IMR-90 (cell line): ENCODE data around the gene STIM1. TPM values are rescaled to one million over a fixed set of nuclear protein-coding genes. Genes with fewer than 3 reads are reported as not detected.

Source experiments
- ATAC-seq: fragments of 200-7000 bp; cut with Tn5 transposase; 2 replicates; pipeline ENCODE4 v1.9.1; 2020; ENCODE audit warnings: low read depth, mild to moderate bottlenecking, moderate library complexity
- BruUV-seq: library from RNA; stranded (reverse); fragments of 400-500 nt; replicated peaks from 2 replicates; lab custom pipeline; 2021; lab: Mats Ljungman, UMichigan
- CTCF ChIA-PET: fragments of 300-600 bp; formaldehyde crosslinking; extraction: SDS; loops from one replicate; lab custom pipeline; 2021; ENCODE audit warnings: antibody characterized with exemption; lab: Yijun Ruan, JAX
- POLR2A ChIA-PET: fragments of 300-600 bp; sonication (Branson Sonifier 250); formaldehyde crosslinking; loops from one replicate; lab custom pipeline; 2022; ENCODE audit warnings: antibody characterized with exemption; ENCODE audit not compliant: unreplicated experiment; lab: Charles Lee
- DNase-seq: peaks from one replicate; pipeline ENCODE4 v3.0.0; 2013
- H2AFZ ChIP-seq: replicated peaks from 2 replicates; pipeline ENCODE3; 2013; ENCODE audit warnings: low read length, mild to moderate bottlenecking; ENCODE audit not compliant: poor library complexity
- H2AK5ac ChIP-seq: 2 replicates; pipeline ENCODE4 v1.6.1; 2013; ENCODE audit warnings: low read depth, low read length, inconsistent platforms
- H2AK9ac ChIP-seq: replicated peaks from 2 replicates; pipeline ENCODE3; 2013; ENCODE audit warnings: mild to moderate bottlenecking, low read depth, low read length, moderate library complexity; ENCODE audit not compliant: poor library complexity
- H2BK120ac ChIP-seq: 2 replicates; pipeline ENCODE4 v1.6.1; 2013; ENCODE audit warnings: low read depth, low read length, inconsistent platforms
- H2BK15ac ChIP-seq: 3 replicates; pipeline ENCODE4 v1.6.1; 2013; ENCODE audit warnings: low read depth, low read length, inconsistent platforms
- H2BK20ac ChIP-seq: 2 replicates; pipeline ENCODE4 v1.6.1; 2013; ENCODE audit warnings: low read depth, mild to moderate bottlenecking, inconsistent platforms, low read length, moderate library complexity
- H2BK5ac ChIP-seq: 2 replicates; pipeline ENCODE4 v1.6.1; 2013; ENCODE audit warnings: mild to moderate bottlenecking, low read depth, low read length, inconsistent platforms; ENCODE audit not compliant: poor library complexity, severe bottlenecking
- H3K14ac ChIP-seq: replicated peaks from 2 replicates; pipeline ENCODE4 v1.6.1; 2013; ENCODE audit warnings: low read depth, low read length, inconsistent platforms
- H3K18ac ChIP-seq: 2 replicates; pipeline ENCODE4 v1.6.1; 2013; ENCODE audit warnings: low read depth, low read length, control low read depth
- H3K23ac ChIP-seq: 2 replicates; pipeline ENCODE4 v1.6.1; 2013; ENCODE audit warnings: low read depth, low read length, inconsistent platforms
- H3K27ac ChIP-seq: 2 replicates; pipeline ENCODE4 v1.5.1; 2013; ENCODE audit warnings: mild to moderate bottlenecking, control low read depth, low read length; ENCODE audit not compliant: insufficient read depth
- H3K27me3 ChIP-seq: 2 replicates; pipeline ENCODE4 v1.6.1; 2013; ENCODE audit warnings: low read length; ENCODE audit not compliant: control insufficient read depth, insufficient read depth
- H3K36me3 ChIP-seq: 2 replicates; pipeline ENCODE4 v1.6.1; 2013; ENCODE audit warnings: low read length, mixed read lengths; ENCODE audit not compliant: control insufficient read depth, insufficient read depth
- H3K4ac ChIP-seq: 2 replicates; pipeline ENCODE4 v1.6.1; 2013; ENCODE audit warnings: low read depth, low read length, inconsistent platforms
- H3K4me1 ChIP-seq: 2 replicates; pipeline ENCODE4 v1.6.1; 2013; ENCODE audit warnings: low read length, mixed read lengths; ENCODE audit not compliant: control insufficient read depth, insufficient read depth
- H3K4me2 ChIP-seq: 2 replicates; pipeline ENCODE4 v1.6.1; 2013; ENCODE audit warnings: low read depth, mild to moderate bottlenecking, control low read depth, low read length, moderate library complexity
- H3K4me3 ChIP-seq: 2 replicates; pipeline ENCODE4 v1.5.1; 2013; ENCODE audit warnings: low read depth, mild to moderate bottlenecking, control low read depth, low read length, moderate library complexity; ENCODE audit not compliant: insufficient read depth
- H3K56ac ChIP-seq: 2 replicates; pipeline ENCODE4 v1.6.1; 2013; ENCODE audit warnings: low read length, inconsistent platforms; ENCODE audit not compliant: insufficient read depth; ENCODE audit errors: extremely low read depth
- H3K79me1 ChIP-seq, 2 experiments: 2 replicates each; pipeline ENCODE4 v1.6.1; 2013; ENCODE audit warnings: low read length in 2 of 2, inconsistent platforms in 1 of 2, low read depth in 1 of 2
- H3K9ac ChIP-seq: 2 replicates; pipeline ENCODE4 v1.6.1; 2013; ENCODE audit warnings: low read depth, low read length, control low read depth
- H3K9me1 ChIP-seq: 2 replicates; pipeline ENCODE4 v1.6.1; 2013; ENCODE audit warnings: low read length, inconsistent platforms; ENCODE audit not compliant: insufficient read depth
- H3K9me3 ChIP-seq: 2 replicates; pipeline ENCODE4 v1.6.1; 2013; ENCODE audit warnings: low read length; ENCODE audit not compliant: control insufficient read depth, insufficient read depth
- H4K20me1 ChIP-seq: 2 replicates; pipeline ENCODE4 v1.6.1; 2013; ENCODE audit warnings: low read length, inconsistent platforms; ENCODE audit not compliant: insufficient read depth
- H4K5ac ChIP-seq: 2 replicates; pipeline ENCODE4 v1.6.1; 2013; ENCODE audit warnings: mild to moderate bottlenecking, low read depth, low read length, control low read depth
- H4K8ac ChIP-seq, 2 experiments: 2 replicates each; pipeline ENCODE4 v1.6.1; 2013; ENCODE audit warnings: low read depth in 2 of 2, low read length in 2 of 2, control low read depth in 1 of 2, inconsistent platforms in 1 of 2
- H4K91ac ChIP-seq: 2 replicates; pipeline ENCODE4 v1.6.1; 2013; ENCODE audit warnings: low read depth, low read length, inconsistent platforms; ENCODE audit not compliant: insufficient read depth
- BHLHE40 ChIP-seq: fragments of 150-350 bp; IDR thresholded peaks from 2 replicates; pipeline ENCODE4 v1.6.1; 2016; ENCODE audit warnings: mild to moderate bottlenecking, low read depth, low read length
- CEBPB ChIP-seq: IDR thresholded peaks from 2 replicates; pipeline ENCODE4 v1.6.1; 2012; ENCODE audit warnings: low read depth, low read length, improper control_type of control experiment
- CHD1 ChIP-seq: IDR thresholded peaks from 2 replicates; pipeline ENCODE4 v1.6.1; 2012; ENCODE audit warnings: low read depth, low read length, improper control_type of control experiment
- ELK1 ChIP-seq: fragments of 150-350 bp; IDR thresholded peaks from 2 replicates; pipeline ENCODE4 v1.6.1; 2016; ENCODE audit warnings: low read depth, mild to moderate bottlenecking, low read length, moderate library complexity, borderline replicate concordance
- MAFK ChIP-seq: IDR thresholded peaks from 2 replicates; pipeline ENCODE4 v1.6.1; 2012; ENCODE audit warnings: low read depth, low read length, improper control_type of control experiment
- MXI1 ChIP-seq: IDR thresholded peaks from 2 replicates; pipeline ENCODE4 v1.6.1; 2012; ENCODE audit warnings: low read depth, mild to moderate bottlenecking, low read length, moderate library complexity, borderline replicate concordance
- NFE2L2 ChIP-seq: fragments of 150-350 bp; IDR thresholded peaks from 2 replicates; pipeline ENCODE4 v1.6.1; 2016; ENCODE audit warnings: low read depth, mild to moderate bottlenecking, low read length
- RCOR1 ChIP-seq: IDR thresholded peaks from 2 replicates; pipeline ENCODE4 v1.6.1; 2012; ENCODE audit warnings: mild to moderate bottlenecking, low read length, improper control_type of control experiment; ENCODE audit not compliant: insufficient replicate concordance
- RFX5 ChIP-seq: IDR thresholded peaks from 2 replicates; pipeline ENCODE4 v1.8.0; 2012; ENCODE audit warnings: low read depth, mild to moderate bottlenecking, low read length, moderate library complexity
- SMC3 ChIP-seq: fragments of 150-350 bp; IDR thresholded peaks from 2 replicates; pipeline ENCODE4 v1.6.1; 2016; ENCODE audit warnings: low read depth, mild to moderate bottlenecking, antibody characterized with exemption, low read length, moderate library complexity
- WGBS, 2 experiments: methylation state at CpG; one replicate each; pipeline versions ENCODE4 v1.1.5 to v1.1.7; 2013; ENCODE audit warnings: missing lambda C conversion rate in 2 of 2; ENCODE audit not compliant: insufficient read length in 1 of 2; ENCODE audit errors: extremely low coverage in 2 of 2; 5-methylcytosine and 5-hydroxymethylcytosine counted together
- dilution Hi-C: fragments of 300-500 bp; cut with HindIII; formaldehyde crosslinking; loops from one replicate; pipeline ENCODE4 v1.14.3; 2018; ENCODE audit warnings: low sequenced_read_pairs; ENCODE audit not compliant: unreplicated experiment
- in situ Hi-C: fragments of 300-500 bp; cut with MboI; formaldehyde crosslinking; loops from 3 replicates; pipeline ENCODE4 v1.14.3; 2019; ENCODE audit warnings: low sequenced_read_pairs, inconsistent platforms, mixed read lengths
- intact Hi-C: fragments of 100-400 bp; cut with micrococcal nuclease; formaldehyde crosslinking; loops from 2 replicates; pipeline ENCODE4 v1.10.0; 2022
- polyA plus RNA-seq, 3 experiments: library from polyadenylated mRNA; depleted of rRNA; stranded (reverse); fragments of >200 nt; gene quantifications; 2 replicates each; pipeline ENCODE4 v1.2.3, GENCODE V29; 2012; ENCODE audit warnings: low replicate concordance in 1 of 3
- total RNA-seq: library from RNA; depleted of rRNA; stranded (reverse); fragments of >200 nt; gene quantifications from 2 replicates; pipeline ENCODE4 v1.2.3, GENCODE V29; 2012
- TF ChIP-seq, protein P1 (sequence below): conservative IDR thresholded peaks from 2 replicates; pipeline ENCODE4 v1.5.1; 2012; ENCODE audit warnings: mild to moderate bottlenecking, low read depth, low read length, improper control_type of control experiment

The STIM1 gene
- total and polyA plus RNA-seq, 2 of the 4 experiments (the other 2 are of a cell fraction), result 17.9 to 23.0 TPM

GRCh38 chr11:3849297-3849874 is 6.1 kb upstream of the STIM1 start (continued):
- TF ChIP-seq, protein P1, sequence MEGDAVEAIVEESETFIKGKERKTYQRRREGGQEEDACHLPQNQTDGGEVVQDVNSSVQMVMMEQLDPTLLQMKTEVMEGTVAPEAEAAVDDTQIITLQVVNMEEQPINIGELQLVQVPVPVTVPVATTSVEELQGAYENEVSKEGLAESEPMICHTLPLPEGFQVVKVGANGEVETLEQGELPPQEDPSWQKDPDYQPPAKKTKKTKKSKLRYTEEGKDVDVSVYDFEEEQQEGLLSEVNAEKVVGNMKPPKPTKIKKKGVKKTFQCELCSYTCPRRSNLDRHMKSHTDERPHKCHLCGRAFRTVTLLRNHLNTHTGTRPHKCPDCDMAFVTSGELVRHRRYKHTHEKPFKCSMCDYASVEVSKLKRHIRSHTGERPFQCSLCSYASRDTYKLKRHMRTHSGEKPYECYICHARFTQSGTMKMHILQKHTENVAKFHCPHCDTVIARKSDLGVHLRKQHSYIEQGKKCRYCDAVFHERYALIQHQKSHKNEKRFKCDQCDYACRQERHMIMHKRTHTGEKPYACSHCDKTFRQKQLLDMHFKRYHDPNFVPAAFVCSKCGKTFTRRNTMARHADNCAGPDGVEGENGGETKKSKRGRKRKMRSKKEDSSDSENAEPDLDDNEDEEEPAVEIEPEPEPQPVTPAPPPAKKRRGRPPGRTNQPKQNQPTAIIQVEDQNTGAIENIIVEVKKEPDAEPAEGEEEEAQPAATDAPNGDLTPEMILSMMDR, result peak; percentile 75

GRCh38 chr11:3853545-3853842 is 2.0 kb upstream of the STIM1 start:
- POLR2A ChIA-PET, result no interaction called here
- no peak for TF ChIP-seq NFE2L2
- TF ChIP-seq MXI1, result no peak
- TF ChIP-seq ELK1, result no peak
- TF ChIP-seq CEBPB, result no peak
- no peak for TF ChIP-seq RFX5
- no peak for TF ChIP-seq CHD1
- no peak for TF ChIP-seq BHLHE40
- TF ChIP-seq RCOR1, result no peak
- TF ChIP-seq MAFK, result no peak
- no peak for TF ChIP-seq SMC3
- TF ChIP-seq, protein P1, result no peak

More at GRCh38 chr11:3853545-3853842, 2.0 kb upstream of the STIM1 start:
- intact Hi-C loops, result loop anchor here (10.0 kb wide), 1 partner anchor 399 kb away; no protein-coding TSS in a partner anchor
- H3K14ac ChIP-seq, result no peak overlapping the region
- in situ Hi-C loops, result no loop called here
- no peak overlapping the region for H3K18ac ChIP-seq
- no peaks in the 10 kb centered on the region for H3K9me3 ChIP-seq
- peaks cover 11% of the 10 kb centered on the region for H3K4me1 ChIP-seq
- no peak overlapping the region for H3K27ac ChIP-seq
- no peak overlapping the region for H2BK120ac ChIP-seq
- CTCF ChIA-PET, result interaction anchor here (2.5 to 9.2 kb wide), 2 partner anchors 12 to 217 kb away, joined by 20 to 186 read pairs; partner anchors contain the start of gene RHOG
- H3K4ac ChIP-seq, result no peak overlapping the region
- ATAC-seq (no peak), DNase-seq (no peak)
- no peak overlapping the region for H3K4me3 ChIP-seq
- H3K9ac ChIP-seq, result no peak overlapping the region
- H3K27me3 ChIP-seq, result no peaks in the 10 kb centered on the region; the same call in 1 of the 2 replicates
- no peak overlapping the region for H3K23ac ChIP-seq
- no peak overlapping the region for H2BK20ac ChIP-seq
- no TSS peak for BruUV-seq
- no peak overlapping the region for H2BK15ac ChIP-seq
- H3K9me1 ChIP-seq, result peaks cover 19% of the 10 kb centered on the region
- H4K5ac ChIP-seq, result no peak overlapping the region
- no peak overlapping the region for H2AK9ac ChIP-seq
- peaks cover 17 to 33% of the 10 kb centered on the region in 2 experiments; a peak in 3 of 4 replicates for H3K79me1 ChIP-seq
- H3K36me3 ChIP-seq, result no peaks in the 10 kb centered on the region
- H3K56ac ChIP-seq, result no peak overlapping the region; the same call in 1 of the 2 replicates
- no peak overlapping the region for H3K4me2 ChIP-seq
- H2AFZ ChIP-seq, result no peak overlapping the region
- no CpG with 5 or more reads among the region's 1 CpG for WGBS, 2 experiments
- dilution Hi-C loops, result no loop called here
- no peak overlapping the region for H2BK5ac ChIP-seq
- no peak overlapping the region for H4K8ac ChIP-seq
- no peak overlapping the region for H2AK5ac ChIP-seq
- H4K91ac ChIP-seq, result no peak overlapping the region
- no peaks in the 10 kb centered on the region for H4K20me1 ChIP-seq
